GM12801 (cell line): ENCODE measurements around the gene MIEF2.

ENCODE experiments used
- TF ChIP-seq, protein P1 (sequence below): IDR thresholded peaks from one replicate; pipeline ENCODE4 v1.5.1; 2011; ENCODE audit warnings: control low read depth; ENCODE audit not compliant: insufficient read length; ENCODE audit errors: extremely low read depth

MIEF2 gene

DNA sequence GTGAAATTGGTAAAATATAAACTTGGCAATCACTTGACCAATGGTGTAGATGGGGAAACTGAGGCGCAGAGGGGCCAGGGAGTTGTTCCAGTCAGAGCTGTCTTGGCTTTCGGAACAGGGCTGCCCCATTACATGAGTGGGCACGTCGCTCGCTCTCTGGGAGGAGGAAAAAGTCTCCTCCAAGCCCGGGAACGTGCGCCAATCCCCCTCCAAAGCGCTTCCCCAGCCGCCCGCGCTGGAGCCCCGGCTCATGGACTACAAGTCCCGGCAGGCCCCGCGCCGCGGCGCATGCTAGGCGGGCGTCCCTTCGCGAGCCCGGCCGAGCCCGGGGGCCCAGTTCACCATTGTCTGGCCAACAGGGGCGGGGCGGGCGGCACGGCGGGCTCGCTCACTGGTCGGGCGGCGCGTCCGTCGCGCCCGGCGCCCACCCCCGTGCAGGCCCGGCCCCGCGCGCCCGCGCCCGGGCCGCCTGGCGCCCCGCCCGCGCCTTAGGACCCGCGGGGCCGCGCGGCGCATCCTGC lies 35.3 kb upstream of the MIEF2 start, which contains the start of gene LLGL1:
TSS of gene LLGL1 (plus strand) at position 515 of the 521 bp plus-strand sequence. CDS start 48 bp downstream, outside the sequence.
- TF ChIP-seq, protein P1, sequence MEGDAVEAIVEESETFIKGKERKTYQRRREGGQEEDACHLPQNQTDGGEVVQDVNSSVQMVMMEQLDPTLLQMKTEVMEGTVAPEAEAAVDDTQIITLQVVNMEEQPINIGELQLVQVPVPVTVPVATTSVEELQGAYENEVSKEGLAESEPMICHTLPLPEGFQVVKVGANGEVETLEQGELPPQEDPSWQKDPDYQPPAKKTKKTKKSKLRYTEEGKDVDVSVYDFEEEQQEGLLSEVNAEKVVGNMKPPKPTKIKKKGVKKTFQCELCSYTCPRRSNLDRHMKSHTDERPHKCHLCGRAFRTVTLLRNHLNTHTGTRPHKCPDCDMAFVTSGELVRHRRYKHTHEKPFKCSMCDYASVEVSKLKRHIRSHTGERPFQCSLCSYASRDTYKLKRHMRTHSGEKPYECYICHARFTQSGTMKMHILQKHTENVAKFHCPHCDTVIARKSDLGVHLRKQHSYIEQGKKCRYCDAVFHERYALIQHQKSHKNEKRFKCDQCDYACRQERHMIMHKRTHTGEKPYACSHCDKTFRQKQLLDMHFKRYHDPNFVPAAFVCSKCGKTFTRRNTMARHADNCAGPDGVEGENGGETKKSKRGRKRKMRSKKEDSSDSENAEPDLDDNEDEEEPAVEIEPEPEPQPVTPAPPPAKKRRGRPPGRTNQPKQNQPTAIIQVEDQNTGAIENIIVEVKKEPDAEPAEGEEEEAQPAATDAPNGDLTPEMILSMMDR: no peak

GRCh38 chr17:18225642-18226283 lies 34.7 kb upstream of the MIEF2 start:
- TF ChIP-seq, protein P1: no peak

DNA sequence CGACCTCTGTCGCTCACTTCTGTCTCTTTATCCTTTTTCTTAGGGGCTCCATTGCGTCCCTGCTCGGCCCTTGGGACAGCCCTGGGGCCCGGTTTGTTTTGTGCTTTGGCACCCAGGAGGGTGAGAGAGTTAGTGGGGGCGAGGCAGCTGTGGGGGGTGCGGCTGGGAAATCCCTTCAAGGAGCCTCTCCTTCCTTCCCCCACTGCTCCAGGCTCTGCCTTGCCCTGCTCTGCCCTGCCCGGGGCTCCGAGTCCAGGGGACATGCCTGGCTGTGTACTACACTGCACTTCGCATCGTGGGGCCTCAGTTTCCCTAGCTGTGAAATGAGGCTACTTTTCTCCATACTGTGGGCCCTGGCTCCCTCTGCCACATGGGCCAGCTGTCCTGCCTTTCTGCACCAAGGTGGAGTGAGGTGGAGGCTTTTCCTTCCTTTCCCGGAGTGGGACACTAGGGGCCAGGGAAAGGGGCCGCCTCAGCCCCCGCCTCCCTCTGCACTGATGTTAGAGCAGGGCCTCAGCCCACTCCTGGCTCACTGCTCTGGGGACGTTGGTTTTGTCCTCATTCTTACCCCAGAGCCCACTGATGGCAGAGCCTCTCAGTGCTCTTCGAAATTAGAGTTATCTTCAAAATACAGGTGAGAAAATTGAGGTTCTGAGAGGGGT lies 34.0 kb upstream of the MIEF2 start:
- TF ChIP-seq, protein P1: no peak

DNA sequence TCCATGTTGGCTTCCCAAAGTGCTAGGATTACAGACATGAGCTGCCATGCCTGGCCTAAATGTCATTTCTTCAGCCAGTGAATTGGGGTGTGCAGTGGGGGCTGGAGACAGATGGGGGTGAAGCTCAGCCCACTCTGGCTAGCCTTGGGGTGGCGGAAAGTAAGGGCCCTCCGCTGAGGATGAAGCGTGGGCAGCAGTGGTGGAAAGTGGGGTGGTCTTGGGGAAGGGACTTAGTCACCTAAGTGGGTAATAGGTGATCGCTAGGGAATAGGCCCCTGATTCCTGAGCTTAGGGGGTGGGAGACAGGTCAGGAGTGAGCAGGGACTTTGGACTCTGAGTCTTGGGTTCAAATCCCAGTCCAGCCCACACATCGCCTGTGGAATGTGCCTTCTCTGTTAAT lies 32.8 kb upstream of the MIEF2 start:
- TF ChIP-seq, protein P1: no peak

- TF ChIP-seq, protein P1: no peak
Observed at GRCh38 chr17:18228176-18228682, 32.2 kb upstream of the MIEF2 start.

DNA sequence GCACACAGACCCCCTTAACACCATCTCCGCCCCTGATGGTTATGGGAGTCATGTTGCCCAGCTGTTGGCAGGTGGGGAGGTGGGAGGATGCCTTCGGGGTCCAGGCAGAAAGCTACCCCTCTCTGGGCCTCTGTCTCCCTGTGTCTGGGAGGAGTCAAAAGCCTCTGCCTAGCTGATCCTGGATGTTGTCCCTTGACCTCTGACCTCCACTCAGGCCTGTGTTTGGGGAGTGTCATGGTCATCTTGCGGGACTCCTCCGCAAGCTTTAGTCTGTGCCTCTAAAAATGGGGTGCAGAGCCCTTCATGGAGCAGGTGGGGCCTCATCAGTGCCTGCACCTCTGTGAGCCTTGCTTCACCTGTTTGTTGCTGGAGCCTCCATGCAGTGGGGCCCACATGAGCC lies 31.2 kb upstream of the MIEF2 start:
- TF ChIP-seq, protein P1: no peak

DNA sequence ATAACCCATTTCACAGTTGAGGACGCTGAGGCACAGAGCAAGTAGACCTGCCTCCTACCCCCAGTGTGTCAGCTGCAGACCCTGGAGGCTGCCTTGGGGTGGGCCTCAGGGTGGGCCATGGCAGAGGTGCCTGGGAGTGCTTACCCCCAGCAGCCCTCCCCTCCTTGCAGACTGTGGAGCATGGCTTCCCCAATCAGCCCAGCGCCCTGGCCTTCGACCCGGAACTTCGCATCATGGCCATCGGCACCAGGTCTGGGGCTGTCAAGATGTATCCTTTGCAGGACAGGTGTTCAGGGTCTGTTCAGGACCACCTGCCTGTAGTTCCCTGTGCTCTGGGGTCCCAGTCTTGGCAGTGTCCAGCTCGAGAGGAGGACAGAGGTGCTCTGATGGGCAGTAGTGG lies 30.7 kb upstream of the MIEF2 start:
- TF ChIP-seq, protein P1: no peak
